Gastroesophageal sphincter (tissue), 4 donors: ENCODE data around the gene CD7. TPM values are rescaled to one million over a fixed set of nuclear protein-coding genes. Genes with fewer than 3 reads are reported as not detected.
A peak's percentile ranks its signal among the peaks of the same experiment; 100 is the strongest.

Source experiments
- ATAC-seq: fragments of 150-250 bp; one replicate; pipeline ENCODE4 v1.9.1; 2016; ENCODE audit warnings: mild to moderate bottlenecking, moderate library complexity
- H3K27ac ChIP-seq, 4 donors: fragments of 200-600 bp; sonication (generic) in 3 of 4; 1 replicate in 3 of 4; 2 replicates in 1 of 4; pipeline ENCODE4 v1.5.1; 2016 to 2019
- H3K27me3 ChIP-seq: fragments of 200-600 bp; sonication (generic); one replicate; pipeline ENCODE4 v1.5.1; 2019
- H3K36me3 ChIP-seq, 2 donors: fragments of 200-600 bp; sonication (generic); one replicate each; pipeline ENCODE4 v1.5.1; 2019; ENCODE audit warnings: control low read depth in 1 of 2
- H3K4me1 ChIP-seq, 3 donors: fragments of 200-600 bp; sonication (generic); 1 replicate in 2 of 3; 2 replicates in 1 of 3; pipeline ENCODE4 v1.5.1; 2016 to 2019; ENCODE audit warnings: control low read depth in 2 of 3
- H3K4me3 ChIP-seq, 2 donors: fragments of 200-600 bp; sonication (generic); one replicate each; pipeline ENCODE4 v1.5.1; 2019; ENCODE audit warnings: mild to moderate bottlenecking in 1 of 2, moderate library complexity in 1 of 2
- H3K9me3 ChIP-seq, 3 donors: fragments of 200-600 bp; sonication (generic); one replicate each; pipeline ENCODE4 v1.5.1; 2017 to 2019; ENCODE audit warnings: control low read depth in 2 of 3
- CTCF ChIP-seq, 4 experiments: fragments of 200-600 bp in 2 of 4; fragments of 450-650 bp in 2 of 4; sonication (generic) in 1 of 4; IDR thresholded peaks; one replicate each; pipeline ENCODE4 v1.5.1; 2017 to 2019; ENCODE audit warnings: antibody characterized with exemption in 4 of 4, mild to moderate bottlenecking in 2 of 4, moderate library complexity in 2 of 4
- EP300 ChIP-seq: sonication (generic); formaldehyde crosslinking; IDR thresholded peaks from one replicate; pipeline ENCODE4 v1.6.1; 2017; ENCODE audit warnings: antibody characterized with exemption, mild to moderate bottlenecking
- POLR2A ChIP-seq, 2 donors: fragments of 450-650 bp; IDR thresholded peaks; one replicate each; pipeline ENCODE4 v1.6.1; 2017; ENCODE audit warnings: antibody characterized with exemption in 2 of 2, mild to moderate bottlenecking in 2 of 2, moderate library complexity in 1 of 2
- POLR2AphosphoS5 ChIP-seq: sonication (generic); formaldehyde crosslinking; IDR thresholded peaks from one replicate; pipeline ENCODE4 v1.6.1; 2017; ENCODE audit warnings: antibody characterized with exemption
- WGBS, 2 donors: methylation state at CpG; one replicate each; pipeline ENCODE4 v1.1.5; 2018; ENCODE audit warnings: low coverage in 1 of 2; 5-methylcytosine and 5-hydroxymethylcytosine counted together
- total RNA-seq, 4 donors: library from RNA; depleted of rRNA; stranded (reverse); fragments of >200 nt; gene quantifications; one replicate each; pipeline ENCODE4 v1.1.0, GENCODE V29; 2016

The CD7 gene
- total RNA-seq, 4 donors from 2014 or later = 0.58 to 1.7 (median 0.94) TPM; not detected in 1

DNA sequence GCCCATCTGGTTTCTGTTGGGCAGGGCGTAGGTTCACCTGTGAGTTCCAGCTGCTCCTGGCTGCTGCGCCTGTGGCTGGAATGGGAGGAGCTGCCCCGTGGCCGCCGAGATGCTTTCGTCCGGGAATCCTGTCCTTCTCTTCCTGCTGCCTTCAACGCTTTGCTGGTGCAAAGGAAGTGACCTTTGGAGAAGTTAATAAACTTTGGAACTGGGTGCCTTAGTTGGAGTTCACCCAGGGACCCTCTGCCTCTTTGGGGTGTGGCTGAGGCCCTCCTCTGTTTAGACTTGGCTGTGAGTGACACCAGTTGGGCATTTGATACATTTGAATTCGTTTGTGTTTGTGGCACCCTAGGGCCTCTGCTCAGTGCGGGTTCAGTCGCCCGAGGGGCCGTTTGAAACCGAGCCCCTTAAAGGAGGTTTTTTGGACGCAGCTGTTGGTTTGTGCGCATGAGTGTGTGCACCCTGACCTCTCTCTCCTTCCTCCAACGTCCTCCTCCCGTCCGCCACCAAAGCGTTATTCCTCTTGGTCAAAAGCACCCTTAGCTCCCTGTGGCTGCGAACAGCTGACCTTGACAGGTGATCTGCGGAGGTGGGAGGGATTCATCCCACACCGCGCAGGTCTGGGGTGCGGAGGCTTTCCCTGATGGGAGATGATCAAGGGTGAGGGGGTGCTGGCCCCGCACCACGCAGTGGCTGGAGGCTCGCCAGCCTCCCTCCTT is 25.1 kb upstream of the CD7 start:
- Histone ChIP-seq H3K4me3 (no peak overlapping the region), H3K4me1 (peaks cover 0 to 21% (median 0%) of the 10 kb centered on the region in 3 donors), H3K27me3 (no peaks in the 10 kb centered on the region), H3K9me3 (no peaks in the 10 kb centered on the region), H3K36me3 (no peaks in the 10 kb centered on the region), H3K27ac (no peak overlapping the region)
- TF ChIP-seq CTCF (IDR thresholded peaks at IDR 0.05) = no peak
- TF ChIP-seq EP300 = no peak
- no peak for TF ChIP-seq POLR2AphosphoS5
- TF ChIP-seq POLR2A (IDR thresholded peaks at IDR 0.05) = no peak
- no peak for ATAC-seq
- 68% methylated on average over 6 to 12 of the region's 28 CpGs for WGBS, 2 donors

DNA sequence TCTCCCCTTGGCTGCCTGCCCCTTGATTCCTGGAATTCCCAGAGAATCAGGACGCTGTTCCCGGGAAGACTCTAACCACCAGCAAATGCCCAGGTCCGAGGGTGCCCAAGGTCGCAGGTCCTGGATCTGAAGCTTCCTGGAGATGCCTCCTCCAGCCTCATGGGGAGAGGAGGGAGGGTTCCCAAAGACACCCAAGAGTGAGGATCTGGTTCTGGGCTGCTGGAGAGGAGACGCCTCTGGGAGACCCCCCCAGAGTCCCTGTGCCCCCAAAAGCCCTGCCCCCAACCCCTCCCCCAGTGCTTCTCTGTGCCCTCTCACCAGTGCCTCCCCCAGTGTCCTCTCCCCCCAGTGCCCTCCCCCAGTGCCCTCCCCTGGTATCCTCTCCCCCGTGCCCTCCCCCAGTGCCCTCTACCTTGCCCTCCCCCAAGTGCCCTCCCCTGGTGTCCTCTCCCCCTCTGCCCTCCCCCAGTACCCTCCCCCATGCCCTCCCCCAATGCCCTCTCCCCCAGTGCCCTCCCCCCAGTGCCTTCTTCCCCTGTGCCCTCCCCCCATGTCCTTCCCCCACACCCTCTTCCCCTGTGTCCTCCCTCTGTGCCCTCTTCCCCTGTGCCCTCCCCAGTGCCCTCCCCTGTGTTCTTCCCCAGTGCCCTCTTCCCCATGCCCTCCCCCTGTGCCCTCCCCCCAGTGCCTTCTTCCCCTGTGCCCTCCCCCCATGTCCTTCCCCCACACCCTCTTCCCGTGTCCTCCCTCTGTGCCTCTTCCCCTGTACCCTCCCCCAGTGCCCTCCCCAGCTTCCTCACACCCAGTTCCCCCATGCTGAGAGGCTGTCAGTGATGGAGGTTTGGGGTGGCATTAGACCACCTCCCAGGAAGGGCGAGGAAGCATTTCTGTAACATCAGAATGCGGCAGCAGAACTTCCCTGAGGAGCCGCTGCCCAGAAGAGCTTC is 22.5 kb upstream of the CD7 start:
- H3K36me3 ChIP-seq = no peaks in the 10 kb centered on the region
- peak overlapping the region; percentile 11 to 45 for H3K4me3 ChIP-seq
- peak; percentile 2 for ATAC-seq
- H3K4me1 ChIP-seq = peaks cover 0 to 33% (median 7%) of the 10 kb centered on the region in 3 donors
- H3K9me3 ChIP-seq = no peaks in the 10 kb centered on the region
- peak overlapping the region in 3 of 4 donors; percentile 71 to 84 (median 78) for H3K27ac ChIP-seq
- H3K27me3 ChIP-seq = no peaks in the 10 kb centered on the region
- 95 to 100% methylated on average over 1 to 2 of the region's 10 CpGs for WGBS, 2 donors
- TF ChIP-seq CTCF (IDR thresholded peaks at IDR 0.05) (no peak), POLR2A (IDR thresholded peaks at IDR 0.05) (no peak), EP300 (no peak), POLR2AphosphoS5 (no peak)

- WGBS, 2 donors = 11 to 12% methylated on average over 16 to 17 of the region's 29 CpGs
- H3K27ac ChIP-seq = peak overlapping the region; percentile 66 to 84 (median 74)
- peak; percentile 81 for ATAC-seq
- no peaks in the 10 kb centered on the region for H3K36me3 ChIP-seq
- H3K4me1 ChIP-seq = peaks cover 0 to 42% (median 16%) of the 10 kb centered on the region in 3 donors
- no peak for TF ChIP-seq CTCF (IDR thresholded peaks at IDR 0.05)
- peak; percentile 7 for TF ChIP-seq POLR2AphosphoS5
- peak overlapping the region; percentile 11 to 45 for H3K4me3 ChIP-seq
- no peaks in the 10 kb centered on the region for H3K27me3 ChIP-seq
- H3K9me3 ChIP-seq = no peaks in the 10 kb centered on the region
Measured at GRCh38 chr17:82338858-82339633, 21.6 kb upstream of the CD7 start.

DNA sequence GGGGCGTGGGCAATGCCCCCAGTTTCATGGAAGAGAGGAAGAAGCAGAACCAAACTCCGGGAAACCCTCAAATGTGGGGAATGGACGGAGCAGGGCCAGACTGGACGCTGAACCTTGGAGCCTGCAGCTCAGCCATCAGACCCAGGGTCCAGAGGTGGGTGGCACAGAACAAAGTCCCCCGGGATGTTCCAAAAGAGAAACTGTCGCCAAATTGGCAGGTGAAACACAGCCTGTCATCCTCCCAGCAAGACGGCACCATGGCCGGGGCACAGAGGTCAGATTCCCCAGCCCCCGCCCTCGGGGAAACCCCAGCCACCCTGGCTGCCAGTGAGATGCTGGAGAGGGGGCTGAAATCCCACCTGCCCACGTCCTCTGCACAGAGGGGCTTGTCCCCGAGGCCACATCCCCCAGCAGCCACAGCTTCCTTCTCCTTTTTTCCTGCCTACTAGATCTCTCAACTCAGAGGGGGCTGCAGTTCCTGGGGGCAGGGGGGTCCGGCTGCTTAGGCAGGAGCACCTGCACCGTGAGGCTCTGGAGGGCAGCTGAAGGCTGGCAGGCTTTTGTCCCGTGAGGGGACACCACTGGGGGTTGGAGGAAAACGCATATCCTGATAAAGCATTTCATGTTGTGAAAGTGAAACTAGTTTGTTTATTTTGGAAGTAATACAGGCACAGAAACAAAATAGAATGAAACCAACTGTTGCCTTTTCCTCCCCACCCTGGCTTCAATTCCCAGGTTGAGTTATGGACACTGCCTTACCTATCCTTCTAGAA is 17.4 kb upstream of the CD7 start:
- peaks cover 0 to 75% (median 32%) of the 10 kb centered on the region in 3 donors for H3K4me1 ChIP-seq
- peak overlapping the region in 3 of 4 donors; percentile 63 to 78 (median 70) for H3K27ac ChIP-seq
- no peaks in the 10 kb centered on the region for H3K36me3 ChIP-seq
- peak in 1 of 2 donors; percentile 9 for TF ChIP-seq POLR2A (IDR thresholded peaks at IDR 0.05)
- no peak for TF ChIP-seq POLR2AphosphoS5
- no peak for TF ChIP-seq CTCF (IDR thresholded peaks at IDR 0.05)
- no peak for TF ChIP-seq EP300
- 21 to 29% methylated on average over 6 to 7 of the region's 16 CpGs for WGBS, 2 donors
- no peak for ATAC-seq
- H3K4me3 ChIP-seq = peak overlapping the region; percentile 16 to 70
- no peaks in the 10 kb centered on the region for H3K9me3 ChIP-seq
- peaks cover 4% of the 10 kb centered on the region for H3K27me3 ChIP-seq
